GM18517 (cell line): ENCODE measurements around the gene AOC3.
"Not testable (repeated sequence)": the region's sequence is repeated elsewhere in the genome, so short reads cannot be mapped to it uniquely, and the experiment has no call there.

Experiments used
- ATAC-seq: cut with Tn5 transposase; IDR thresholded peaks from one replicate; pipeline ENCODE4 v1.9.1; 2021; ENCODE audit warnings: mild to moderate bottlenecking, moderate library complexity; ENCODE audit not compliant: unreplicated experiment

The AOC3 gene

DNA sequence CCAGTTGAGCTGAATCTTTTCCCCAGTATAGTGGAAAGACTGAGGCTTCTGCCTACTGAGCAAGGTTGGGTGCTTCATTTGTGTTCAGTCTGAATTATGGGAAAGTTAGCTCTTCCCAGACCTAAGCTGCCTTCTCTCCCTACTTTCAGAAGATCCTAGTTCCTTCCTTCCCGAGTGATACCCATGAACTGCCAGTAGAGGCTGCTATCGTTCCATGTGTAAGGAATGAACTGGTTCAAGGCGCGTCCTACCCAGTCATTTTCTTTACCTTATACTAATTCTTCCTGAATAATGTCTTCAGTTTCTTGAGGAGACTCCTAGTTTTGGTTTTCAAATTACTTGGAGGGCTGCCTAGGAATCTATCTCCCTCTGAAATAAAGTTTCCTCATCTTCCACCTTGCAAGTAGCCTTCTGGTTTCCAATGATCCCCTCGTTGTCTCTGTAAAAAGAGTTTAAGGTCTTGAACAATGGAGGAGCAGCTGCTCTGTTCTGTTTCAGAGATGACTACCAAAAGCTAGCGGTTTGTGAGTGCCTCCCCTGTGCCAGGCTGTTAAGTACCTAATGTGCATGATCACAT is 7.6 kb upstream of the AOC3 start:
- ATAC-seq: no peak

DNA sequence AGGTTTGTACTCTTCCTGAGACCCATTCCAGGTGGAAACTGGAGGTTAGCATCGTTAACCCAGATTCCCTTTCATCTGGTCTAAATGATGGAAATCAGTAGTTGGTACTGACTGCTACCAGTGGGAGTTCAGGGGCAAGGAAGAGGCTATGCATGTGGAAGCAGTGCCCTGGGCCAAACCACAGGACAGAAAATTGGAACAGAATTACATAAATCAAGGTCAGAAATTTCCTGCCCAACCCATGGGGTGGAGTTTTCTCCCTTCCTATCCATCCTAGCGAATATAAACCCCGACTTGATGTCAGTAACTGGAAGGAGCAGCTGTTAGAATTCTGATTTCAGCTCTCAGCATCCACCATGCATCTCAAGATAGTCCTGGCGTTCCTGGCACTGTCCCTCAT is 6.7 kb upstream of the AOC3 start, which contains the start of gene AOC2:
Gene AOC2 (plus strand): TSS at position 310 of the 400 bp plus-strand sequence. CDS start 47 bp downstream, at position 357.
- ATAC-seq: no peak

DNA sequence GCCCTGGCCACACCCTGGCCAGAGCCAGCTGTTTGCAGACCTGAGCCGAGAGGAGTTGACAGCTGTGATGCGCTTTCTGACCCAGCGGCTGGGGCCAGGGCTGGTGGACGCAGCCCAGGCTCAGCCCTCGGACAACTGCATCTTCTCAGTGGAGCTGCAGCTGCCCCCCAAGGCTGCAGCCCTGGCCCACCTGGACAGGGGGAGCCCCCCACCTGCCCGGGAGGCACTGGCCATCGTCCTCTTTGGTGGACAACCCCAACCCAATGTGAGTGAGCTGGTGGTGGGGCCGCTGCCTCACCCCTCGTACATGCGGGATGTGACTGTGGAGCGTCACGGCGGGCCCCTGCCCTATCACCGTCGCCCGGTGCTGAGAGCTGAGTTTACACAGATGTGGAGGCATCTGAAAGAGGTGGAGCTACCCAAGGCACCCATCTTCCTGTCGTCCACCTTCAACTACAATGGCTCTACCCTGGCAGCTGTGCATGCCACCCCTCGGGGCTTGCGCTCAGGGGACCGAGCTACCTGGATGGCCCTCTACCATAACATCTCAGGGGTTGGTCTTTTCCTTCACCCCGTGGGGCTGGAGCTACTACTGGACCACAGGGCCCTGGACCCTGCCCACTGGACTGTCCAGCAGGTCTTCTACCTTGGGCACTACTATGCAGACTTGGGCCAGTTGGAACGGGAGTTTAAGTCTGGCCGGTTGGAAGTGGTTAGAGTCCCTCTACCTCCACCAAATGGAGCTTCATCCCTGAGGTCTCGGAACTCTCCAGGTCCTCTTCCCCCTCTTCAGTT is 6.0 kb upstream of the AOC3 start:
- ATAC-seq: no peak

DNA sequence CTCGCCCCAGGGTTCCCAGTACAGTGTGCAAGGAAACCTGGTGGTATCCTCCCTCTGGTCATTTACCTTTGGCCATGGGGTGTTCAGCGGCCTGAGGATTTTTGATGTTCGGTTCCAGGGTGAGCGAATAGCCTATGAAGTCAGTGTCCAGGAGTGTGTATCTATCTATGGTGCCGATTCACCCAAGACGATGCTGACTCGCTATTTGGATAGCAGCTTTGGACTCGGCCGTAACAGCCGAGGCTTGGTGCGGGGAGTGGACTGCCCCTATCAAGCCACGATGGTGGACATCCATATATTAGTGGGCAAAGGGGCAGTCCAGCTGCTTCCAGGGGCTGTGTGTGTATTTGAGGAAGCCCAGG is 5.5 kb upstream of the AOC3 start:
- ATAC-seq: no peak

DNA sequence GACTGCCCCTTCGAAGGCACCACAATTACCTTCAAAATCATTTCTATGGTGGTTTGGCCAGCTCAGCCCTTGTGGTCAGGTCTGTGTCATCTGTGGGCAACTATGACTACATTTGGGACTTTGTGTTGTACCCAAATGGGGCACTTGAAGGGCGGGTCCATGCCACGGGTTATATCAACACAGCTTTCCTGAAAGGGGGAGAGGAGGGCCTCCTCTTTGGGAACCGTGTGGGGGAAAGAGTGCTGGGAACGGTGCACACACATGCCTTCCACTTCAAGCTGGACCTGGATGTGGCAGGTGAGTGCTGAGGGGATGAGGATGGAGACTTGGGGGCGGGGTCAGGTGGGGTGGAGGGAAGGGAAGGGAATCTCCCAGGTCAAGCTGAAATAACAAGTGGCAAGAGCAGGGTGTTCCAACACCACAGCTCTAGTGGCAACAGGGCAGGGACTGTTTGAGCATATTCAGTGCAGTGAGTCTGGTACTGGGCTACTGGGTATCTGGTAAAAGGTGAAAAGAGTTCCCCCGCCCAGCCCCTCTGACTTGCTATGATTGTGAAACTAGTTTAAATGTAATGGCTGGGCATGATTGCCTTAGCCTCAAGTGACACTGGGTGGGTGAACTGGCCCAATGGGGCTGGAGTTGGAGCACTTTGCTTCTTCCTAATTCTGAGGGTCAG is 4.9 kb upstream of the AOC3 start:
- no peak for ATAC-seq

DNA sequence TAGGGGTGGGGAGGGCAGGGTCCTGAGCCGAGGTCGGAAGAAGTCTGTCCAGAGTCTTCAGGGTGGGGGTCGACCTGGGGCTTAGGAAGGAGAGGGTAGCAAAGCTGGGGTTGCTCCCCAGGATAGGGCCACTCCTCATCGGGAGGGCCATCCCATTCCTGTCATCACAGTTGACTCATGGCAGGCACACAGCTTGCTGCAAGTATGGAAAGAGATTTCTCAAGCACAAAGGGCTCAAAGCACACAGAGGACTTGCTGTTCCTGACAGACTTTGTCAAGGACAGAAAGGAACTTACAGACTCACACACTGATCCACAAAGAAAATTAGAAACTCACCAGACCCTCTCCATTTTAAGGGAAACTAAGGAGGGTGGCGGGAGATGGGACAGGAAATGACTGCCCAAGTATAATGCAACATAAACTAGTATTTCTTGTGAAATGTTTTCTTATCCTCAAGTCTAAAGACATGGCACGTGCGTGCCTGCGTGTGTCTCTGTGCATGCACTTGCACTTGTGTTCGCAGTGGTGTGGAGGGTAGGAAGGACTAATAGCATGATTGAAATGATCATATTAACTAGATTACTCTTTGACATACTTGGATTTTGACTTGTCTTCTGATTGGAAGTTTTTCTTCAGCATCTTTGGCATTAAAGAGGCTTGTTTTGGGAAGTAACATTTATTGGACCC is 4.3 kb upstream of the AOC3 start:
- no peak for ATAC-seq

DNA sequence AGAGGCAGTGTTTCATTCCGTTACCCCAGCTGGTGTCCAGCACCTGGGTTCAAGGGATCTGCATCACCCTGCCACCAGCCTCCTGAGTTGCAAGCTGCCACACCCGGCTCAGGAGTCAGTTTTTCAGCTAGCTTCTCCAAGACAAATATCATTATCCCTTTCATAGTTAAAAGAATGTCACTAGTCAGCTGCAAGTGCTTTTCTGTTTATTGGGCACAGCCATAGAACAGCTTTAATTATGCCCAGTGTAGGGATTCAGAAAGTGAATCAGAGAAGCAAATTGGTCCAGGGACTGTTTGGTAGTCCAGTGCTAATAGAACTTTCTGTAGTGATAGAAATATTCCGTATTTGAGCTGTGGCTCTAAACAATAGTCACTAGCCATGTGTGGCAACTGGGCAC is 2.9 kb upstream of the AOC3 start:
- no peak for ATAC-seq

DNA sequence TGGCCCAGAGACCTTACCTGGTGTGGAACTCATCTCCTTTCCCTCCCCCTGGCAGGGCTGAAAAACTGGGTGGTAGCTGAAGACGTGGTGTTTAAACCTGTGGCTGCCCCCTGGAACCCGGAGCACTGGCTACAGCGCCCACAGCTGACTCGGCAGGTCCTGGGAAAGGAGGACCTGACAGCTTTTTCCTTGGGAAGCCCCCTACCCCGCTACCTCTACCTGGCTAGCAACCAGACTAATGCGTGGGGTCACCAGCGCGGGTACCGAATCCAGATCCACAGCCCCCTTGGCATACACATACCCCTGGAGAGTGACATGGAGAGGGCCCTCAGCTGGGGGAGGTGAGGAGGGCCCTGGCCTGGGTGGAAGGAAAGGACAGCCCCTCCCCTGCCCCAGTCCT is 2.0 kb upstream of the AOC3 start:
- no peak for ATAC-seq

DNA sequence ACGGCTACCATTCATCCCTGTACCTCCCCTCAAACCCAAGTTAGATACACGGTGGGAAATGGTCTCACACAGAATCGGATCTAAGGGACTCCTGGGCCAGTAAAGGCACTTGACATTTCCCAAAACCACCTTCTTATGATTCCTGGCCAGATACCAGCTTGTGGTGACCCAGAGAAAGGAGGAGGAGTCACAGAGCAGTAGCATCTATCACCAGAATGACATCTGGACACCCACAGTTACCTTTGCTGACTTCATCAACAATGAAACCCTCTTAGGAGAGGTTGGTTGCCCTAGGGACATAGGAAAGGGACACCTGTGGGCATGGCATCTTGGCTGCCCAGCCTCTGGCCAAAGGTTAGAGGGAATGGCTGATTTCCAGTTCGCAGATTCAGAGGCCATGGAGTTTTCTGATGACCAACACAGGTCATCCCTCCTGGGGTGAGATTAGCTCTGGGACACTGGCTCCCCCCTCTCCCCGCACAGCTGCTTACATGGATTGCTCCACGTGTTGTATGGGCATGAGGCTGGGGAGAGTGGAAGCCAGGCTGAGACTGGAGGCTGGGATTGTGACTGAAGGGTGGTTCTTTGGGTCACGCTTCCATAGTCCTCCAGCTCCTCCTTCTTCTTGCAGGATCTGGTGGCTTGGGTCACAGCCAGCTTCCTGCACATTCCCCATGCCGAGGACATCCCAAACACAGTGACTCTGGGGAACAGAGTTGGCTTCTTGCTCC is 1.4 kb upstream of the AOC3 start:
- no peak for ATAC-seq

DNA sequence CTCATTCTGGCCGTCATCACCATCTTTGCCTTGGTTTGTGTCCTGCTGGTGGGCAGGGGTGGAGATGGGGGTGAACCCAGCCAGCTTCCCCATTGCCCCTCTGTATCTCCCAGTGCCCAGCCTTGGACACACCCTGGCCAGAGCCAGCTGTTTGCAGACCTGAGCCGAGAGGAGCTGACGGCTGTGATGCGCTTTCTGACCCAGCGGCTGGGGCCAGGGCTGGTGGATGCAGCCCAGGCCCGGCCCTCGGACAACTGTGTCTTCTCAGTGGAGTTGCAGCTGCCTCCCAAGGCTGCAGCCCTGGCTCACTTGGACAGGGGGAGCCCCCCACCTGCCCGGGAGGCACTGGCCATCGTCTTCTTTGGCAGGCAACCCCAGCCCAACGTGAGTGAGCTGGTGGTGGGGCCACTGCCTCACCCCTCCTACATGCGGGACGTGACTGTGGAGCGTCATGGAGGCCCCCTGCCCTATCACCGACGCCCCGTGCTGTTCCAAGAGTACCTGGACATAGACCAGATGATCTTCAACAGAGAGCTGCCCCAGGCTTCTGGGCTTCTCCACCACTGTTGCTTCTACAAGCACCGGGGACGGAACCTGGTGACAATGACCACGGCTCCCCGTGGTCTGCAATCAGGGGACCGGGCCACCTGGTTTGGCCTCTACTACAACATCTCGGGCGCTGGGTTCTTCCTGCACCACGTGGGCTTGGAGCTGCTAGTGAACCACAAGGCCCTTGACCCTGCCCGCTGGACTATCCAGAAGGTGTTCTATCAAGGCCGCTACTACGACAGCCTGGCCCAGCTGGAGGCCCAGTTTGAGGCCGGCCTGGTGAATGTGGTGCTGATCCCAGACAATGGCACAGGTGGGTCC is 607 bp downstream of the AOC3 start:
- not testable (repeated sequence) for ATAC-seq

DNA sequence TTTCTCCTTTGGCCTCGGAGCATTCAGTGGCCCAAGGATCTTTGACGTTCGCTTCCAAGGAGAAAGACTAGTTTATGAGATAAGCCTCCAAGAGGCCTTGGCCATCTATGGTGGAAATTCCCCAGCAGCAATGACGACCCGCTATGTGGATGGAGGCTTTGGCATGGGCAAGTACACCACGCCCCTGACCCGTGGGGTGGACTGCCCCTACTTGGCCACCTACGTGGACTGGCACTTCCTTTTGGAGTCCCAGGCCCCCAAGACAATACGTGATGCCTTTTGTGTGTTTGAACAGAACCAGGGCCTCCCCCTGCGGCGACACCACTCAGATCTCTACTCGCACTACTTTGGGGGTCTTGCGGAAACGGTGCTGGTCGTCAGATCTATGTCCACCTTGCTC is 1.4 kb downstream of the AOC3 start:
- no peak for ATAC-seq

DNA sequence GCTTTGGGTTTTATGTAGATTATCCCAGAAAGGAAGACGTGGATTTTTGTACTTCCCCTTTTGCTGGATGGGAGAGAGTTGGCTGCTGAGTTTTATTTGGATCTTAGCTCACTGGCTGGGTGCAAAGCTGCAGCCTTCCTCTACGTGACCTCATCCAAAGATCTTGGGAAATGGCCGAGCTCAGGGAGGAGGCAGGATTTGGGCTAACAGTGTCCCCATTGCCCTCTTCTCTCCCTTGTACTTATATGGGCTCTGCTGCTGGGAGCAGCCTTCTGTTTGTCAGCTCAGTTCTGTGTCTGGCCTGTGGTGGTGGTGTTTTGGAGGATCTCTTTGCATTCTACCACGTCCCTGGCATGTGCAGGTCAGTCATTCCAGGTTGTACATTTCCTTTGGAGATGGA is 2.0 kb downstream of the AOC3 start:
- ATAC-seq: no peak

DNA sequence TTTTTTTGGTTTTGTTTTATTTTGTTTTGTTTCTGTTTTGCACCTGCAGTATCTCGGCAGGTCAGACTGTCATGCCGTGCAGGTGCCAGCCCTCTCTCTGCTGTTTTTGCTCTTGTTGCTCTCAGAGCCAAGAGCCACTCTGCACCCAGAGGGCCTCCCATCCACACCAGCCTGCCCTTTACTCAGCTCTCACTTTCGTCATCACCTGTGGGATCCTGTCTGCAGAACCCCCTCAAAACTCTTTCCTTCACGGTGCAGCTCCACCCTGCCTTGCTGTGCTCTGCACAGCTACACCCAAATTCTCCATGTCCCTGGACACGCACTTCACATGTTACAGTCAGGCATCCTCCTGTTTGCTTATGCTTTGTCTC is 2.6 kb downstream of the AOC3 start:
- no peak for ATAC-seq

DNA sequence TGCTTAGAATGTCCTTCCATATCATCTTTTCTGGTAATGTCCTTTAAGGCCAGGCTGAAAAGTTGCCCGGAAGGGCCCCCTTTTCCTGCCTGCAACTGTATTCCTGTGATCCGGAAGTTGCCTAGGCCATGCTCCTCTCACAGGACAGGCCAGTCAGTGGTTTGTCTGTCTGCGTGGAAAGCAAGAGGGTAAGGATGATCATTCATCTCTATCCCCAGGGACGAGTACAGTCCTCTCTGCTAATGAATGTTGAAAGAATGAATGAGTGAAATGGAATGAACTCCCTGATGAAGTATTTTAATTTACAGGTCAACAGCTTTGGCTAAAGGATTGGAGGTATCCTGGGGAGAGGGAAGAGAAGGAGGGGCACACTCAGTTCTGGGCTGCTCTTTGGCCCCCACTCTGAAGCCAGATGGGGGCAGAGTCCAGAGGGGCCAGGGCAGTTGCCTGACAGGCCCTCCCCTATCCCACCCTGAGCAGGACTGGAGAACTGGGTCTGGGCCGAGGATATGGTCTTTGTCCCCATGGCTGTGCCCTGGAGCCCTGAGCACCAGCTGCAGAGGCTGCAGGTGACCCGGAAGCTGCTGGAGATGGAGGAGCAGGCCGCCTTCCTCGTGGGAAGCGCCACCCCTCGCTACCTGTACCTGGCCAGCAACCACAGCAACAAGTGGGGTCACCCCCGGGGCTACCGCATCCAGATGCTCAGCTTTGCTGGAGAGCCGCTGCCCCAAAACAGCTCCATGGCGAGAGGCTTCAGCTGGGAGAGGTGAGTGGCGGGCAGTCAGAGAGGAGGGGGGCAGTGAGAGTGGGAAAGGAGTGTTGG is 3.2 kb downstream of the AOC3 start:
- ATAC-seq: no peak

DNA sequence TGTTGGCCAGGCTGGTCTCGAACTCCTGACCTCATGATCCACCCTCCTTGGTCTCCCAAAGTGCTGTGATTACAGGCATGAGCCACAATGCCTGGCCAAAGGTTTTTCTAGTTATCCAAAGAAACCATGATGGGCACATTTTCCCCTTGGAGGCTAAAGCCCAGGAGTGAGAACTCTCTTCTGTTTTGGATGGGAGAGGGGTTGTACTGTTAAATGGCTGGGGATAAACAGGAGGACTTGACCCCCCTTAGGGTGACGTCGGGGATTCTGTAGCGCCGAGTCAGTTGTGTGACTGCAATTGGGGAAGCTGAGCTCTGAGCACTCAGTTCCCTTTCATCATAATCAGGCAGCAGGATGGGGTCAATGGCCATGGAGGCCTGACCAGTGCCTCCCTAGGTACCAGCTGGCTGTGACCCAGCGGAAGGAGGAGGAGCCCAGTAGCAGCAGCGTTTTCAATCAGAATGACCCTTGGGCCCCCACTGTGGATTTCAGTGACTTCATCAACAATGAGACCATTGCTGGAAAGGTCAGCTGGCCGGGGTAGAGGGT is 4.1 kb downstream of the AOC3 start:
- ATAC-seq: no peak

DNA sequence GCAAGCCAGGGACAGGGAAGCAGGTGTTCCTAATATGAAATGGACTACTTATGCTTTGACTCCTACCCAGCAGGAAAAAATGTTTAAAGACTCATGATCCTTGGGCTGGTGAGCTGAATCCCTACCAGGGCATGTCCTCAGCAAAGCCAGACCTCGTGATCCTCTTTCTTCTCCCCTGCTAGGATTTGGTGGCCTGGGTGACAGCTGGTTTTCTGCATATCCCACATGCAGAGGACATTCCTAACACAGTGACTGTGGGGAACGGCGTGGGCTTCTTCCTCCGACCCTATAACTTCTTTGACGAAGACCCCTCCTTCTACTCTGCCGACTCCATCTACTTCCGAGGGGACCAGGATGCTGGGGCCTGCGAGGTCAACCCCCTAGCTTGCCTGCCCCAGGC is 5.1 kb downstream of the AOC3 start:
- not testable (repeated sequence) for ATAC-seq

DNA sequence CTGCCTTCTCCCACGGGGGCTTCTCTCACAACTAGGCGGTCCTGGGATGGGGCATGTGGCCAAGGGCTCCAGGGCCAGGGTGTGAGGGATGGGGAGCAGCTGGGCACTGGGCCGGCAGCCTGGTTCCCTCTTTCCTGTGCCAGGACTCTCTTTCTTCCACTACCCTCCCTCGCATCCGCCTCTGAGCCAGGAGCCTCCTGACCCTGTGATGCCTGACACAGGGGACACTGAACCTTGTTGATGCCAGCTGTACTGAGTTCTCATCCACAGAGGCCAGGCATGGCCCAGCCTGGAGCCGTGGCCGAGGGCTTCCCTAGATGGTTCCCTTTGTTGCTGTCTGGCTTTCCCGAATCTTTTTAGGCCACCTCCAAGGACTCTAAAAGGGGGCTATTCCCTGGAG is 5.5 kb downstream of the AOC3 start:
- ATAC-seq: not testable (repeated sequence)

DNA sequence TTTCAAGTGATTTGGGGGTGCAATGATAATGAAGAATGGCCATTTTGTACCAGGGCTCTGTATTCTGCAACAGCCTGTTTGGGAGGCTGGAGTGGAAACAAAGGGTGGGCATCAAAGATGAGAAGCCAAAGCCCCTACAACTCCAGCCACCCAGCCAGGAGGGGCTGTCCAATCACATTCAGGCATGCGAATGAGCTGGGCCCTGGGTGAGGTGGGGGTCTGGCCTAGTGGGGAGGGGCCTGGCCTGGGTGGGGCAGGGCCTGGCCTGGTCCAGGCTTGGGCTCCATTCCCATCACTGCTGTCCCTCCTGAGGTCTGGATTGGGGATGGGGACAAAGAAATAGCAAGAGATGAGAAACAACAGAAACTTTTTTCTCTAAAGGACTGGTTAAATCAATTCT is 6.4 kb downstream of the AOC3 start:
- ATAC-seq: no peak

DNA sequence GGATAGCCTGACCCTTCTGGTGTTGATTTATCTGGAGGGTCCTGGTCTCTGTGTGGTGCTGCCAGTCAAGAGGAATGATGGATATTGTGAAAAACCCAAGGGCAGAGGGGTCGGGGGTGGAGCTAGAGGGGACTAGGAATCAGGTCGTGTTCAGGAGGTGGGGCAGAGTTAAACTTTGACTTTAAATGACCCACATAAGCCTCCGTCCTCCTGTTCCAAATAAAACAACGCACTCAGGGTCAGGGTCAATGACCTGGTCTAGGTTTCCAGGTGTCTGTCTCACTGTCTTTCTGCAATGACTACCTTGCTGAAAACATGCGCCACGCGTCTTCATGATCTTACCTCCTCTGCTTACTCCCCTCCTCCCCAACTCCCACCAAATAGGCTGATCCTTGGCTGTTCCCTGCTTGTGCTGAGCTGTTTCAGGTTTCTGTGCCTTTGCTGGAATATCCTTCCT is 14.7 kb downstream of the AOC3 start:
- no peak for ATAC-seq
